GM15510 (cell line): ENCODE results near the gene FOXN3.

Experiments used
- POLR2A ChIP-seq: IDR thresholded peaks from 3 replicates; pipeline ENCODE4 v1.6.1; 2011; ENCODE audit warnings: borderline replicate concordance; ENCODE audit not compliant: insufficient read length; ENCODE audit errors: extremely low read depth

FOXN3 gene

DNA sequence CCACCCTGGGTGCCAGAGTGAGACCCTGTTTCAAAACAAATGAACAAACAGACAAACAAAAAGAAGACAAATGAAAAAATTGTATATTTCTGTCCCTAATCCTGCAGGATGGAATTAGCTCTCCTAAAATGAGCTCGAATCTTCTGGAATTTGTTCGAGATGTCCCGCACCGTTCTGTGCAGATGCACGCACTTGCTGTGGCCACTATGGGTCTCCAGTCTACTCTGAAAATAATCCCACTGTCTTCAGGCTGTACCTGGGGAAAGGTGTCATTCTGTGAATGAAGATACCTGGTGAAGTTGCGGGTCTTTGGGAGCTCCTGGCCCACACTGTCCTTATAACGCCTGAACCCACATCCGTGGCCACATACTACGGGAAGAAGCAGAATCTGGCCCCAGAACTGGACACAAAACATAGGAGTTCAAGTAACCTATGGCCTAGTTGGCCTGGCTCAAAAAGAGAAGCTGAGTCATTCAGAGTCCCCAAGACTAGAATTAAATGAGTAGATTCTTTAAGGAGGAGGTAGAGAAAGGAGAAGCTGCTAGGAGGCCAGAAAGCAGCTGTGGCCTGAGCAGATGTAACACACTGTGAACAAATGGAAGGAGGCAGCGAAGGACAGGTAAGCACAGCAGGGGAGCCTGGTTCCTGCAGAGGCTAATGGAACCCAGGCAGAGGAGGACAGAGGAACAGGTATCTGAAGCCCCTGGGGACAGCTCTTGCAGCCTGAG, 108.6 kb downstream of the FOXN3 start:
- no peak for TF ChIP-seq POLR2A

DNA sequence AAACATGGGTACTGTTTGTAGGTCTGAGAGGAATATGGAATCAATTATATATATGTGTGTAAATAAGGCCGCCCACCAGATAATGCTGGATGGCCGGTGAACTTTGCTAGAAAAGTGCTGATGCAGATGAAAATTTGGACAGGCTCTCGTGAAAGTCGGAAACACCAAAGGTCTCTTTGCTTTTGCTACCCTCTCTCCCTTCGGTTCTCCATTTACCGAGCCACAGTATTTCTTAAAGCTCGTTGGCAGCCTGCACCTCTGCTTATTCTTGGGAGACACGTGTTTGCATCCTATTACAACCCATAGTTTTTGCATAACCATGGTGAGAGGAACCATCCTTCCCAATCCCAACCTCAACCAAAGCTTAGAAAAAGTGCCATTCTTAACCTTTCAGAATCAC, 109.6 kb downstream of the FOXN3 start:
- TF ChIP-seq POLR2A, result no peak

DNA sequence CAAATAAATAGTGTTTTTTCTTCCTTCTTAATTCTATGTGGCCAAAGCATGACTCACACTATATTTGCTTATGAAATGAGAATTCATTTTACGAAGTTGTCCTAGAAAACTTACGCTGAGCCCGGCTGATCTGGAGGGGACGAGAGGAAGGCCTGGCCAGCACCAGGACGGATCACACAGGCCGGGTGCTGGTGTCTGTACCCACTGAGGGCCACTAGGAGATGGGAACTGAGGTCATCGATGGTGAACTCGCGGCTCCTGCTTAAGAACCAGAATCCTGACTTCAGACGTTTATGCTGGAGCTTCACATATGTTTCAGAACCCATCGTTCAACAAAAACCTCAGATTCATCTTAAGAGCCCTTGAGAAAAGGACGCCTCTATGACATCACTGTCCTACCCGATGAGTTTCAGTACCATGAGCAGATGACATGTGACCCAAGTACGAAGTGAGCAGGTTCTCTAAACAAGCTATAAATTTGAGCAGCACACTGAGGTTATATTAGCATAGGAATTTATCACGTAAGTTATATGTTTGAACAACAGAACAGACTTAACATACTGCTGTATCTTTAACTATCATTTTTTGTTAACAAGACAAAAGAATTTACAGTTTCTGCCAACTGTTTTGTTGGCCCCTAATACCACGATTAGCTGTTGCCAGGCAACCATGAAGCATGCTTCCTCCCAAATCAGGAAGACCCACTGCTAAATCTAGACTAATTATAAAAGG, 111.9 kb downstream of the FOXN3 start:
- TF ChIP-seq POLR2A, result peak; percentile 28

DNA sequence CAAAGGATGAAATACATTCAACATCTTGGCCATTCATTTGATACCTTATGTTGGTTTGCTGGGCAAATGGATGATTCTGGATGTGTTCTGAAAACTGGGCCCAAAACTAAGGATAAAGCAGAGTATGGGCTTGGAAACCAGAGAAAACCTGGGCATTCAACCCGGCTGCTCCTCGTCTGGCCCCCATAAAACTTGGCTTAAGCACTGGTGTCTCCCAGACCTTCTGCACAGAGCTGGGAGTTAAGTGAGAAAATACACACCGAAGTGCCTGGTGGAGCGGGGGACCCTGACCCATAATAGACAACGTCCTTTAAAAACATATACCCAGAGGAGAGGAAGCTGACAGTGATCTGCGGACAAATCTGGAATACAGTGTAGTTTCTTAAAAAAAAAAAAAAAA, 112.5 kb downstream of the FOXN3 start:
- TF ChIP-seq POLR2A, result no peak

DNA sequence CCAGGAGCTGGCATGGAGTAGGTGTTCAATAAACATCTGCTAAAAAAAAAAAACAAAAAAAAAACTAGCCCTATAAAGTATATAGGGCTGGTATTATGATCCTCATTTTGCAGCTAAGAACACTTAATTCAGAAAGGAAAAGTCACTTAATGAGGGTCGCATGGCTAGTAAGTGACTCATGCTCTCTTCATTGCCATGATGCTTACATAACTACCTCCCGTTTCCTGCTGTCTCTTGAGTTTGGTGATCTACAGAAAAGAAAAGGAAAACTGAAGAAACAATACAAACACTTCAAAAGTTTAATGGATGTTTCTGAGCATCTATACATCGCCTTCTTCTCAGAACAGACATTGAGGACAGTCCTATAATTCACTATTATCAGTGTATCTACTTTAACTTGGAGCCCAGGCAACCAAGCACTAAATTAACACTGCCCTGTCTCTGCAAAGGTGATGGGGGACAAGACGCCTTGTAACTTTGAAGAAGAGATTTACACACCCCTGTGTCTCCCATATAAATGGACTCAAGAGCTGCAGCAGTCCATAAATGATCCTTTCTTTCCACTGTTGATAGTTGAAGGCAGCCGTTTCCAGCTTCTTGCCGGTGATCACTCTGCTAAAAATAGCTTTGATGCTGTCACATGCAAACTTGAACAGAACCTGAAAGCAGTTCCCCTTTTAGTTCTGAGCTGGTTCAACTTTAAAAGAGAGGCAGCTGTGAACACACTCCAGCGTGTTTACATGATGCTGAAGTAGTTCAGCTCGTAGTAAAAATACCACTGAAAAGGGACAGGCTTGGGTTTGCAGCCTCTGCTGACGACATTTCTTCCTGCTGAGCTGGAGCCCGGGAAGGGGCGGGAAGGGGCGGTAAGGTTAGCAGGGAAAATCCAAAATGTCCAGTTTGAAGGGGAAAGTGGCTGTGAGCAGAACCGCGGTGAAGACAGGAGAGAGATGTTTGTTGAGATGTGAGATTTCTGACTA, 113.3 kb downstream of the FOXN3 start:
- peak; percentile 26 for TF ChIP-seq POLR2A

DNA sequence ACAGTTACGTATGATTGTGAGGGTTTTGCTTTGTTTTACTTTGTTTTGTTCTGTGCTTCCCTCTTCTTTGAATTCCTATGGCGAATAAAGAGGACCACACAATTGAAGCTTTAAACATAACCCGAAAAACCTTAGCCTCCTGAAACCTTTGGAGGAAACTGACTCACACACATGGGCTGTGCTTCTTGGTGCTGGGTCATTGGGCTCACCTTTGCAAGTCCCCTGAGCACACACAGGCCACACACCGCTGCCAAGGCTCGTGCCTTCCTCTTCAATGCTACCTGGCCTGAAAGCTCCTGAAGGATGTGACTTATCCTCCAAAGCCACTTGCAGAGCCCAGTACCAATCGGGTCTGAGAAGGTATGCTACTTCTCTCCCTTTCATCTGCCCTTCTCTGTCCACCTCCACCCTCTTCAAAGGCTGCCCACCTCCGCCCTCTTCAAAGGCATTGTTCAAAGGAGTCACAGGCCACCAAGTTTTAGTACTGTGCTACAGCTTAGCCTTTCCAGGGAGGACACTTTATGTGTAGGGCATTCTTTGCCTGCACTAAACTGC, 114.6 kb downstream of the FOXN3 start:
- no peak for TF ChIP-seq POLR2A

DNA sequence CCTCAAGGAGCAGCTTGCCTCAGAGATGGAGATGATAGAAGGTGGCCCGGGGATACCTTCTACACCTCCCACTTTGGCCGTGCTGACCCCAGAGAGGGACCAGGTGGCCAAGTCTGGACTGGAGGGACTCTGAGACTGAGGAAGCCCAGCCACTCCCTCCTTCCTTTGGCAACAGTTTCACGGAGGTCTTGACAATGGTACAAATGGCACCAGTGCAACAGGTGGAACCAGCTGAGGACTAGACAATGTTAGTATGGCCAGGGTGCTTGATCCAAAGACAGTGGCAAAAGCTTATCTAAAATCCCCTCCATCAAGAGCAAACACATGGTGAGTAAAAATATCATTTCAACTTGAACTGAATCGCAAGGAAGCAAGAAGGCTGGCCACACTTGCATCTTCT, 117.4 kb downstream of the FOXN3 start:
- no peak for TF ChIP-seq POLR2A

DNA sequence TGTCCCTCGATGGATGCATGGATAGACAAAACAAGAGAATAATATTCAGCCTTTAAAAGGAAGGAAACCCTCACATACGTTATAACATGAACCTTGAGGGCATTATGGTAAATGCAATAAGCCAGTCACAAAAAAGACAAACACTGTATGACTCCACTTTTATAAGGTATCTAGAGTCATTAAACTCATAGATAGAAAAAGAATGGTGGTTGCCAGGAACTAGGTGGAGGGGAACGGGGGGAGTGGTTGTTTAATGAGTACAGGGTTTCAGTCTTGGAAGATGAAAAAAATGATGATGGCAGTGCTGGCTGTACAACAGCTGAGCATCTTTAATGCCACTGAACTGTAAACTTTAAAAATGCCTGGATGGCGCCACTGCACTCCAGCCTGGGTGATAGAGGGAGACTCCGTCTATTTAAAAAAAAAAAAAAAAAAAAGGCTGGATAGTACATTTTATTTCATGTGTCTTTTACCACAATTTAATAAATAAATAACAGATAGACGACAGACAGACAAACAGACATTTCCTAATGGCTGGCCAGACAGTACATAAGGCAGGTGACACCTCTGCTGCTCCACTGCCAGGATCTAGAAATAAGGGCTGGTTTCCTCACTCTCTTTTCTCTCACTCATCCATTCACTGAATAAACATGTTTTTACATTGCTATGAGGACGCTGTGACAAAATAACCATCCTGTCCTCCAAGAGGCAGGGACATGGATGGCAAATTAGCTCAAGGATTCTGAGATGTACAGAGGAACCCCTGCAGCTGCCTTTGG, 118.8 kb downstream of the FOXN3 start:
- no peak for TF ChIP-seq POLR2A

DNA sequence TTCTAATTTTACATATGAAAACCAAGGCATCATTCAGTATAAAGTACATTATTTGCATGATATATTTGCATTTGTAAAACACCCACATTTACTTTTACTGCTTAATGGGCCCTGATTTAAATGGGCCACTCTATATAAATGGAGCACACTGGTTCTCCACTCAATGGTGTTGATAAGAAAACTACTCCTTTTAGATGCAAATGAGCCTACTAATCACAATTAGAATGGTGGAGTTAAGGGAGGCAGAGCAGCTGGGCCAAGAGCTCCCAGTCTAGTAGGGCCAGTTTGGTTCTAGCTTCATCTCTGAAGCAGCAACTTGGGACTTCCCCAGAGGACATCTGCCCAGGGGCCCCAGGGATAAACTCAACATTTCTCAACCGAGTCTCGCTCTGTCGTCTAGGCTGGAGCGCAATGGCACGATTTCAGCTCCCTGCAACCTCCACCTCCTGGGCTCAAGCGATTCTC, 120.7 kb downstream of the FOXN3 start:
- no peak for TF ChIP-seq POLR2A

DNA sequence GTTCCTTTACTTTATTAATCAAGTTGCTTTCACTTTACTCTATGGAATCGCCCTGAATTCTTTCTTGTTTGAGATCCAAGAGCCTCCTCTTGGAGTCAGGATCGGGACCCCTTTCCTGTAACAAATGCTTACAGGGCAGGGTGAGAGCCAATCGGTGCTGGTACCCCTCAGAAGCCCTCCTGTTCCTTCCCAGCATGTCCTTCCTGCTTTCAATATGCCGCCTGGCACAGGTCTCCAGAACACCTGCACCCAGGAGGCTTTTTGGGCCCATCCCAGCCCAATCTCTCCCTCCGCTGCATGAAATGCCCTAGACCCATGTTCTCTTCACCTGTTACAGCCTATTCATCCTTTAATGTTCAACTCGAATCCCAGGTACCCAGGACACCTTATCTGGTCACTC, 122.2 kb downstream of the FOXN3 start:
- no peak for TF ChIP-seq POLR2A

DNA sequence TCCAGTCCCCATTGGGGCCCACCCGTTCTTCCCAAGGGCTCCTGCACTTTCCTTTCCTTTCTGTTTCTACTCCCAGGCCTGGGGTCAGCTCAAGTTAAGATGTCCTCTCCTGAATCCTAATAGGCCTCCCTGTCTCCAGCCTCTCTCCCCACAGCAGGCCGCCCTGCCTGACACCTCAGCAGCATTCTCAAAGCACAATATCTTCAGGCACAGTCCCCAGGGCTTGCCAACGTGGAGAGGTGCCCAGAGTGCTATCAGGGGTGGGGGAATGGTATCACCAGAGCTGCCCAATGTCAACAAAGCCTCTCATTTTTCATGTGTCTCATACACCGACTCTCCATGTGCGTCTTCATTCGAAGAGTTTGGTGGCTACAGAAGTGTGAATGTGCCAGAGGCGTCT, 123.0 kb downstream of the FOXN3 start:
- no peak for TF ChIP-seq POLR2A

DNA sequence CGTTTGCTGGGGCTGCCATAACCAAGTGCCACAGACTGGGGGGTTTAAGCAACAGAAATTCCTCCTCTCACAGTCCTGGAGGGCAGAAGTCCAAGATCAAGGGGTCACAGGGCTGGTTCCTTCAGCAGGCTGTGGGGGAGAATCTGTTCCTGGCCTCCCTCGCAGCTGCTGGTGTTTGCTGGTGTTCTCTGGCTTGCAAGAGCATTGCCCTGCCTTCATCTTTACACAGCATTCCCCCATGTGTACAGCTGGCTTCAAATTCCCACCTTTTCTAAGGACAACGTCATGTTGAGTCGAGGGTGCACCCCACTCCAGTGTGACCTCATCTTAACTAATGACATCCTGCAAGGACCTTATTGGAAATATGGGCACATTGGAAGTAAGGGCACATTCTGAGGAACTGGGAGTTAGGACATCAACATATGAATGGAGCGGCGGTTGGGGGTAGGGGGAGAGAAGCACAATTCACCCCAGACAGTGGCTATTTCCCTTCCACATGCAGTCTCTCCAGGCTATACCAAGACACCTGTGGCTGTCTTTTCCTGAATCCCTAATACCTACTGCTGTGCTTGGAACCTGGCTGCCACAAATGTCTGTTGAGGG, 123.6 kb downstream of the FOXN3 start:
- no peak for TF ChIP-seq POLR2A

DNA sequence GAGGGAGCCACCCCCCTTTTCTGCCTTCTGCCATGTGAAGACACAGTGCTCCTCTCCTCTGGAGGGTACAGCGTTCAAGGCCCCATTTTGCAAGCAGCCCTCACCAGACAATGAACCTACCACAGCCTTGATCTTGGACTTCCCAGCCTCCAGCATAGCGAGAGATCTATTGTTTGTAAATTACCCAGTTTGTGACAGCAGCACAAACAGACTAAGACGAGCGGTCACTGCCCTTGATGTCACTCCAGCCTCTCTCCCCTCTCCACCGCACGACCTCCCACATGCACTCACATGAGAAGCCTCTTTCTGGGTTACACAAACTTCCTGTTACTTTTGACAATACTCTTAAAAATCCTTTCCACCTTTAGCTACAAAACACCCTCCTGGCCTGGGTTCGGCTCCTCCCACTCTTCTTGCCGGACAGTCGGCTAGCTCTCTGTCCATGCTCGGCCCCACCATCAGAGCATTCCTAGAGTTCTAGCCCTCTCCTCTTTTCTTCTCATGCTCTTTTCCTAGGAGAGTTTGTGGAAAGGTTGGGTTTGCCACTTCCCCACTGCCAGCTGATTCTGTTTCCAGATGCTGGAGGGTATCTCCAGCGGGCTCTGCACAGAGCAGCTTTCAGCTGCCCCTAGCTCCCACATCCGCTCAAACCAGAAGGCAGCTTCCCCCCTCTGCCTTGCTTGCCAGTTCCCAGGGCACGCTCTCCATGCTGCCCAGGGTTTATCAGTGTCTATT, 124.3 kb downstream of the FOXN3 start:
- TF ChIP-seq POLR2A, result no peak

DNA sequence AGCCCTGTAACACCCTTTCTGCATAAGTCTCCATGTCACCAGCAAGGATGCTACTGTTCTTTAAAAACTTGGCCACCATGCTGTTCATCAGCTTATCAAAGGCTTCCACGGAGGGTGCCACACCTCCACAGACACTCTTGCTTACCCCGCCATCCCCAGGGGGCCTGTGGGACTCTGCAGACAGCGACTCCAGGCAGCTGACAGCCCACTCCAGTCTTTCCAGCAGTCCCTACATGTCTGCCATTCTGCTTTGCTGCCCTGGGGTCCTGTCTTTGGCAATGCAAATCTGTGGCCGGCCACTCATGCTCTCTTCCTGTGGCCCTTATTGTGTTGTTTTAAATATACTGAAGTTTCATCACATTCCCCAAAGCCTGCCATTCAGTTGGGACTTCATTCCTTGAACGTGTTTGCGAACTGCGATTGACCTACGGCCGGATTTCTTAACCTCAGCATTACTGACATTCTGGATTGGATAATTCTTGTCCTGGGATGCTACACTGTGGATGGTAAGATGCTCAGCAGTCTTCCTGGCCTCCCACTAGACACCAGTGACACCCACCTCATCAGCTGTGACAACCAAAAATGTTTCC, 125.6 kb downstream of the FOXN3 start:
- no peak for TF ChIP-seq POLR2A
